ENCODE measurements around the gene RAB11A.

DNA sequence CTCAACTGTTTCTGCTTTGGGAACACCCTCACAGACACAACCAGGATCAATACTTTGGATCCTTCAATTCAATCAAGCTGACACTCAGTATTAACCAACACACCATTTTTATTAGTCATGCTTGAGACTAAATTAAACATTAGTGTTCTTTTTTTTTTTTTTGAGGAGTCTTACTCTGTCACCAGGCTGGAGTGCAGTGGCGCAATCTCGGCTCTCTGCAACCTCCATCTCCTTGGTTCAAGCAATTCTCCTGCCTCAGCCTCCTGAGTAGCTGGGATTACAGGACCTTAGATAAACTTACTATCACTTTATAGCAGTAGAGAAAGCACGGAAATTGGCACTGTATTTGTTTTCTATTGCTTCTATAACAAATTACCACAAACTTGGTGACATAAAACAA lies 2.0 kb upstream of the RAB11A start:
- no peak for TF ChIP-seq EZH2 (IDR thresholded peaks at IDR 0.05)
- TF ChIP-seq, protein P1, sequence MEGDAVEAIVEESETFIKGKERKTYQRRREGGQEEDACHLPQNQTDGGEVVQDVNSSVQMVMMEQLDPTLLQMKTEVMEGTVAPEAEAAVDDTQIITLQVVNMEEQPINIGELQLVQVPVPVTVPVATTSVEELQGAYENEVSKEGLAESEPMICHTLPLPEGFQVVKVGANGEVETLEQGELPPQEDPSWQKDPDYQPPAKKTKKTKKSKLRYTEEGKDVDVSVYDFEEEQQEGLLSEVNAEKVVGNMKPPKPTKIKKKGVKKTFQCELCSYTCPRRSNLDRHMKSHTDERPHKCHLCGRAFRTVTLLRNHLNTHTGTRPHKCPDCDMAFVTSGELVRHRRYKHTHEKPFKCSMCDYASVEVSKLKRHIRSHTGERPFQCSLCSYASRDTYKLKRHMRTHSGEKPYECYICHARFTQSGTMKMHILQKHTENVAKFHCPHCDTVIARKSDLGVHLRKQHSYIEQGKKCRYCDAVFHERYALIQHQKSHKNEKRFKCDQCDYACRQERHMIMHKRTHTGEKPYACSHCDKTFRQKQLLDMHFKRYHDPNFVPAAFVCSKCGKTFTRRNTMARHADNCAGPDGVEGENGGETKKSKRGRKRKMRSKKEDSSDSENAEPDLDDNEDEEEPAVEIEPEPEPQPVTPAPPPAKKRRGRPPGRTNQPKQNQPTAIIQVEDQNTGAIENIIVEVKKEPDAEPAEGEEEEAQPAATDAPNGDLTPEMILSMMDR (IDR thresholded peaks at IDR 0.05) = no peak

Measured in neural progenitor cell (in vitro differentiated cells).